NT2/D1 (cell line): Measurements from ENCODE around the gene OR5T3.

ENCODE experiments used
- DNase-seq: peaks from one replicate; pipeline ENCODE4 v3.0.0-alpha.2; 2011; ENCODE audit warnings: low read depth, low spot score
- H3K27me3 ChIP-seq: 2 replicates; pipeline ENCODE4 v1.6.0; 2011; ENCODE audit warnings: mild to moderate bottlenecking; ENCODE audit not compliant: insufficient read length, insufficient read depth
- H3K36me3 ChIP-seq: 2 replicates; pipeline ENCODE4 v1.6.1; 2011; ENCODE audit warnings: mild to moderate bottlenecking, low read length, mixed read lengths; ENCODE audit not compliant: insufficient read depth, insufficient read length
- H3K4me1 ChIP-seq: 2 replicates; pipeline ENCODE4 v1.5.1; 2011; ENCODE audit not compliant: insufficient read depth, insufficient read length
- H3K4me3 ChIP-seq: 2 replicates; pipeline ENCODE4 v1.5.1; 2011; ENCODE audit warnings: low read depth; ENCODE audit not compliant: insufficient read length
- H3K9ac ChIP-seq: 2 replicates; pipeline ENCODE4 v1.6.0; 2011; ENCODE audit warnings: low read depth; ENCODE audit not compliant: insufficient read length
- H3K9me3 ChIP-seq: 2 replicates; pipeline ENCODE4 v1.5.1; 2011; ENCODE audit warnings: mild to moderate bottlenecking, low read length; ENCODE audit not compliant: insufficient read depth
- SUZ12 ChIP-seq: IDR thresholded peaks from 2 replicates; pipeline ENCODE4 v1.6.1; 2011; ENCODE audit not compliant: insufficient read length, insufficient read depth; ENCODE audit errors: extremely low read depth
- YY1 ChIP-seq: IDR thresholded peaks from 2 replicates; pipeline ENCODE4 v1.6.1; 2011; ENCODE audit not compliant: insufficient read length, insufficient read depth
- ZNF274 ChIP-seq: IDR thresholded peaks from 2 replicates; pipeline ENCODE4 v1.6.1; 2011; ENCODE audit warnings: mild to moderate bottlenecking, low read depth, low read length

OR5T3 gene

GRCh38 chr11:56292154-56292553 is 40.1 kb downstream of the OR5T3 start, which contains the start of gene OR8H1:
TSS of gene OR8H1 (minus strand) at chr11:56292254. CDS start at chr11:56291062, 1,192 bp downstream.
- DNase-seq, result no peak
- Histone ChIP-seq H3K36me3 (no peaks in the 10 kb centered on the region), H3K9ac (no peak within 1 kb of the TSS), H3K4me1 (no peaks in the 10 kb centered on the region), H3K4me3 (no peak within 1 kb of the TSS), H3K9me3 (no peaks in the 10 kb centered on the region), H3K27me3 (no peaks in the 10 kb centered on the region)
- TF ChIP-seq SUZ12, result no peak
- TF ChIP-seq YY1, result no peak
- no peak for TF ChIP-seq ZNF274

DNA sequence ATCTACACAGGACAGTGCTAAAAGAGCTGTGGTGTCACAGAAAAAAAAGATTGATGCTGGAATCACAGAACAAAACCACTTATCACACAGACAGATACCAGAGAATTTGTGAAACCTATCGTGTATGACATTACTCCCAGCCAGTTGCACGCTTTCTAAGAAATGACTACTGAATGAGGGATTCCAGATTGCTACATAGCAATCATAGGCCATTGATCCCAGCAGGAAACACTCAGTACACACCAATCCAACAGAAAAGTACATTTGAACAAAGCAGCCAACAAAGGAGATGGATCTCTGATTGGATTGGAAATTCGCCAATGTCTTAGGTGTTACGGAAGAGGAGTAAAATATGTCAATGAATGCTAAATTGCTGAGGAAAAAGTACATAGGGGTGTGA is 44.8 kb downstream of the OR5T3 start:
- TF ChIP-seq ZNF274 (no peak), SUZ12 (no peak), YY1 (no peak)
- Histone ChIP-seq H3K36me3 (no peaks in the 10 kb centered on the region), H3K4me1 (no peaks in the 10 kb centered on the region), H3K9me3 (no peaks in the 10 kb centered on the region), H3K9ac (no peak overlapping the region), H3K27me3 (no peaks in the 10 kb centered on the region), H3K4me3 (no peak overlapping the region)
- DNase-seq, result no peak
